ENCODE measurements around the gene LCN10. TPM values are rescaled to one million over a fixed set of nuclear protein-coding genes. Genes with fewer than 3 reads are reported as not detected.

Gene LCN10
- total and polyA plus RNA-seq, 9 of the 15 experiments (the other 6 are each of a cell fraction or from before 2014, with no cell fraction given), result 0.10 to 0.21 (median 0.14) TPM; not detected in 6

DNA sequence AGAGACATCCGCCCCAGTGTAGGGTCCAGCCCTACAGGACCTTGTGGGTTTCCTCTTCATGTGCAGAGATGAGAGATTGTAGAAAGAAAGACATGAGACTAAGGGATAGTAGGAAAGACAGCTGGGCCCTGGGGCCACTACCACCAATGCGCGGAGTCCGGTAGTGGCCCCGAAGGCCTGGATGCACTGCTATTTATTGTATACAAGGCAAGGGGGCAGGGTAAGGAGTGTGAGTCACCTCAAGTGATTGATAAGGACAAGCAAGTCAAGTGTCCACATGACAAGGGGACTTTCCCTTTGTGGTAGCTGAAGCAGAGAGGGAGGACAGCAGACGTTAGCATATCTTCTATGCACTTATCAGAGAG is 42.2 kb upstream of the LCN10 start (continued):
- no peak for TF ChIP-seq ZNF584 (CRISPR knock-in tag; IDR thresholded peaks at IDR 0.05; ENCODE audit: low read depth)
- TF ChIP-seq ZNF12 (CRISPR knock-in tag; IDR thresholded peaks at IDR 0.05), result no peak
- TF ChIP-seq PHF8 (IDR thresholded peaks at IDR 0.05; ENCODE audit: borderline replicate concordance, low read length), result no peak
- no peak for TF ChIP-seq ZEB2 (IDR thresholded peaks at IDR 0.05)
- no peak for TF ChIP-seq ZC3H4 (CRISPR knock-in tag; IDR thresholded peaks at IDR 0.05; ENCODE audit: borderline replicate concordance)
- no peak for TF ChIP-seq HNRNPH1 (optimal IDR thresholded peaks at IDR 0.05; ENCODE audit: low read depth, low read length)
- TF ChIP-seq SAFB (IDR thresholded peaks at IDR 0.05; ENCODE audit: borderline replicate concordance, low read depth, low read length), result no peak
- TF ChIP-seq BRD9 (IDR thresholded peaks at IDR 0.05; ENCODE audit: low read depth, partially characterized antibody), result no peak
- TF ChIP-seq PHB (CRISPR knock-in tag; IDR thresholded peaks at IDR 0.05), result no peak
- no peak for TF ChIP-seq CCNT2 (IDR thresholded peaks at IDR 0.05; ENCODE audit: borderline replicate concordance, extremely low read depth, insufficient read length, low read depth, low read length)
- TF ChIP-seq TAF9B (IDR thresholded peaks at IDR 0.05; ENCODE audit: partially characterized antibody), result no peak
- no peak for TF ChIP-seq ZNF174 (CRISPR knock-in tag; IDR thresholded peaks at IDR 0.05)
- TF ChIP-seq FOXA3 (CRISPR knock-in tag; conservative IDR thresholded peaks at IDR 0.05 in 1 of 2, IDR thresholded peaks at IDR 0.05 in 1 of 2), result no peak
- TF ChIP-seq, protein P1, sequence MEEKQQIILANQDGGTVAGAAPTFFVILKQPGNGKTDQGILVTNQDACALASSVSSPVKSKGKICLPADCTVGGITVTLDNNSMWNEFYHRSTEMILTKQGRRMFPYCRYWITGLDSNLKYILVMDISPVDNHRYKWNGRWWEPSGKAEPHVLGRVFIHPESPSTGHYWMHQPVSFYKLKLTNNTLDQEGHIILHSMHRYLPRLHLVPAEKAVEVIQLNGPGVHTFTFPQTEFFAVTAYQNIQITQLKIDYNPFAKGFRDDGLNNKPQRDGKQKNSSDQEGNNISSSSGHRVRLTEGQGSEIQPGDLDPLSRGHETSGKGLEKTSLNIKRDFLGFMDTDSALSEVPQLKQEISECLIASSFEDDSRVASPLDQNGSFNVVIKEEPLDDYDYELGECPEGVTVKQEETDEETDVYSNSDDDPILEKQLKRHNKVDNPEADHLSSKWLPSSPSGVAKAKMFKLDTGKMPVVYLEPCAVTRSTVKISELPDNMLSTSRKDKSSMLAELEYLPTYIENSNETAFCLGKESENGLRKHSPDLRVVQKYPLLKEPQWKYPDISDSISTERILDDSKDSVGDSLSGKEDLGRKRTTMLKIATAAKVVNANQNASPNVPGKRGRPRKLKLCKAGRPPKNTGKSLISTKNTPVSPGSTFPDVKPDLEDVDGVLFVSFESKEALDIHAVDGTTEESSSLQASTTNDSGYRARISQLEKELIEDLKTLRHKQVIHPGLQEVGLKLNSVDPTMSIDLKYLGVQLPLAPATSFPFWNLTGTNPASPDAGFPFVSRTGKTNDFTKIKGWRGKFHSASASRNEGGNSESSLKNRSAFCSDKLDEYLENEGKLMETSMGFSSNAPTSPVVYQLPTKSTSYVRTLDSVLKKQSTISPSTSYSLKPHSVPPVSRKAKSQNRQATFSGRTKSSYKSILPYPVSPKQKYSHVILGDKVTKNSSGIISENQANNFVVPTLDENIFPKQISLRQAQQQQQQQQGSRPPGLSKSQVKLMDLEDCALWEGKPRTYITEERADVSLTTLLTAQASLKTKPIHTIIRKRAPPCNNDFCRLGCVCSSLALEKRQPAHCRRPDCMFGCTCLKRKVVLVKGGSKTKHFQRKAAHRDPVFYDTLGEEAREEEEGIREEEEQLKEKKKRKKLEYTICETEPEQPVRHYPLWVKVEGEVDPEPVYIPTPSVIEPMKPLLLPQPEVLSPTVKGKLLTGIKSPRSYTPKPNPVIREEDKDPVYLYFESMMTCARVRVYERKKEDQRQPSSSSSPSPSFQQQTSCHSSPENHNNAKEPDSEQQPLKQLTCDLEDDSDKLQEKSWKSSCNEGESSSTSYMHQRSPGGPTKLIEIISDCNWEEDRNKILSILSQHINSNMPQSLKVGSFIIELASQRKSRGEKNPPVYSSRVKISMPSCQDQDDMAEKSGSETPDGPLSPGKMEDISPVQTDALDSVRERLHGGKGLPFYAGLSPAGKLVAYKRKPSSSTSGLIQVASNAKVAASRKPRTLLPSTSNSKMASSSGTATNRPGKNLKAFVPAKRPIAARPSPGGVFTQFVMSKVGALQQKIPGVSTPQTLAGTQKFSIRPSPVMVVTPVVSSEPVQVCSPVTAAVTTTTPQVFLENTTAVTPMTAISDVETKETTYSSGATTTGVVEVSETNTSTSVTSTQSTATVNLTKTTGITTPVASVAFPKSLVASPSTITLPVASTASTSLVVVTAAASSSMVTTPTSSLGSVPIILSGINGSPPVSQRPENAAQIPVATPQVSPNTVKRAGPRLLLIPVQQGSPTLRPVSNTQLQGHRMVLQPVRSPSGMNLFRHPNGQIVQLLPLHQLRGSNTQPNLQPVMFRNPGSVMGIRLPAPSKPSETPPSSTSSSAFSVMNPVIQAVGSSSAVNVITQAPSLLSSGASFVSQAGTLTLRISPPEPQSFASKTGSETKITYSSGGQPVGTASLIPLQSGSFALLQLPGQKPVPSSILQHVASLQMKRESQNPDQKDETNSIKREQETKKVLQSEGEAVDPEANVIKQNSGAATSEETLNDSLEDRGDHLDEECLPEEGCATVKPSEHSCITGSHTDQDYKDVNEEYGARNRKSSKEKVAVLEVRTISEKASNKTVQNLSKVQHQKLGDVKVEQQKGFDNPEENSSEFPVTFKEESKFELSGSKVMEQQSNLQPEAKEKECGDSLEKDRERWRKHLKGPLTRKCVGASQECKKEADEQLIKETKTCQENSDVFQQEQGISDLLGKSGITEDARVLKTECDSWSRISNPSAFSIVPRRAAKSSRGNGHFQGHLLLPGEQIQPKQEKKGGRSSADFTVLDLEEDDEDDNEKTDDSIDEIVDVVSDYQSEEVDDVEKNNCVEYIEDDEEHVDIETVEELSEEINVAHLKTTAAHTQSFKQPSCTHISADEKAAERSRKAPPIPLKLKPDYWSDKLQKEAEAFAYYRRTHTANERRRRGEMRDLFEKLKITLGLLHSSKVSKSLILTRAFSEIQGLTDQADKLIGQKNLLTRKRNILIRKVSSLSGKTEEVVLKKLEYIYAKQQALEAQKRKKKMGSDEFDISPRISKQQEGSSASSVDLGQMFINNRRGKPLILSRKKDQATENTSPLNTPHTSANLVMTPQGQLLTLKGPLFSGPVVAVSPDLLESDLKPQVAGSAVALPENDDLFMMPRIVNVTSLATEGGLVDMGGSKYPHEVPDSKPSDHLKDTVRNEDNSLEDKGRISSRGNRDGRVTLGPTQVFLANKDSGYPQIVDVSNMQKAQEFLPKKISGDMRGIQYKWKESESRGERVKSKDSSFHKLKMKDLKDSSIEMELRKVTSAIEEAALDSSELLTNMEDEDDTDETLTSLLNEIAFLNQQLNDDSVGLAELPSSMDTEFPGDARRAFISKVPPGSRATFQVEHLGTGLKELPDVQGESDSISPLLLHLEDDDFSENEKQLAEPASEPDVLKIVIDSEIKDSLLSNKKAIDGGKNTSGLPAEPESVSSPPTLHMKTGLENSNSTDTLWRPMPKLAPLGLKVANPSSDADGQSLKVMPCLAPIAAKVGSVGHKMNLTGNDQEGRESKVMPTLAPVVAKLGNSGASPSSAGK (IDR thresholded peaks at IDR 0.05), result no peak
- TF ChIP-seq SP2 (IDR thresholded peaks at IDR 0.05; ENCODE audit: extremely low read depth, low read depth, low read length, poor library complexity, severe bottlenecking), result no peak
